ENCODE results near the gene SRGAP1. TPM values are rescaled to one million over a fixed set of nuclear protein-coding genes. Genes with fewer than 3 reads are reported as not detected.

Gene SRGAP1
- polyA plus RNA-seq, 1 donor (not counting 4 experiments of a cell fraction or from before 2014, with no cell fraction given) = 4.5 TPM

GRCh38 chr12:64097366-64098105, 253.0 kb downstream of the SRGAP1 start:
- H3K4me2 ChIP-seq (ENCODE audit: control insufficient read depth, extremely low read depth, insufficient read depth, low read depth, low read length) = no peak overlapping the region
- TF ChIP-seq, protein P1, sequence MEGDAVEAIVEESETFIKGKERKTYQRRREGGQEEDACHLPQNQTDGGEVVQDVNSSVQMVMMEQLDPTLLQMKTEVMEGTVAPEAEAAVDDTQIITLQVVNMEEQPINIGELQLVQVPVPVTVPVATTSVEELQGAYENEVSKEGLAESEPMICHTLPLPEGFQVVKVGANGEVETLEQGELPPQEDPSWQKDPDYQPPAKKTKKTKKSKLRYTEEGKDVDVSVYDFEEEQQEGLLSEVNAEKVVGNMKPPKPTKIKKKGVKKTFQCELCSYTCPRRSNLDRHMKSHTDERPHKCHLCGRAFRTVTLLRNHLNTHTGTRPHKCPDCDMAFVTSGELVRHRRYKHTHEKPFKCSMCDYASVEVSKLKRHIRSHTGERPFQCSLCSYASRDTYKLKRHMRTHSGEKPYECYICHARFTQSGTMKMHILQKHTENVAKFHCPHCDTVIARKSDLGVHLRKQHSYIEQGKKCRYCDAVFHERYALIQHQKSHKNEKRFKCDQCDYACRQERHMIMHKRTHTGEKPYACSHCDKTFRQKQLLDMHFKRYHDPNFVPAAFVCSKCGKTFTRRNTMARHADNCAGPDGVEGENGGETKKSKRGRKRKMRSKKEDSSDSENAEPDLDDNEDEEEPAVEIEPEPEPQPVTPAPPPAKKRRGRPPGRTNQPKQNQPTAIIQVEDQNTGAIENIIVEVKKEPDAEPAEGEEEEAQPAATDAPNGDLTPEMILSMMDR (optimal IDR thresholded peaks at IDR 0.05 in 1 of 3, IDR thresholded peaks at IDR 0.05 in 1 of 3, conservative IDR thresholded peaks at IDR 0.05 in 1 of 3; ENCODE audit: extremely low read depth in 1 of 3, insufficient read depth in 2 of 3, low read length in 3 of 3) = no peak
- no peak for TF ChIP-seq EZH2 (IDR thresholded peaks at IDR 0.05; ENCODE audit: low read length)
- H3K79me2 ChIP-seq (ENCODE audit: control insufficient read depth, insufficient read depth, low read length) = no peaks in the 10 kb centered on the region
- H3K4me1 ChIP-seq (ENCODE audit: control insufficient read depth, extremely low read depth, insufficient read depth, low read length) = peaks cover 13% of the 10 kb centered on the region
- H4K20me1 ChIP-seq (ENCODE audit: control insufficient read depth, extremely low read depth, insufficient read depth, low read length) = no peaks in the 10 kb centered on the region
- no peak overlapping the region for H3K9ac ChIP-seq (ENCODE audit: control insufficient read depth, extremely low read depth, insufficient read depth, low read length)
- dilution Hi-C loops (cut with MboI; ENCODE audit: extremely low pct_ligation_motif_present, low sequenced_read_pairs) = no loop called here
- FAIRE-seq (no peak), DNase-seq (ENCODE audit: low read depth, low spot score) (no peak)
- H3K9me1 ChIP-seq (ENCODE audit: control insufficient read depth, extremely low read depth, insufficient read depth, low read length) = no peaks in the 10 kb centered on the region
- no peak overlapping the region for H3K27ac ChIP-seq (ENCODE audit: control insufficient read depth, insufficient read depth, low read length)
- no peak overlapping the region for H3K4me3 ChIP-seq (ENCODE audit: control insufficient read depth in 2 of 3, extremely low read depth in 1 of 3, insufficient read depth in 2 of 3, low read depth in 1 of 3, low read length in 3 of 3)
- H3K9me3 ChIP-seq (ENCODE audit: control insufficient read depth, low read depth, low read length) = no peaks in the 10 kb centered on the region
- H3K36me3 ChIP-seq (ENCODE audit: control insufficient read depth in 2 of 2, extremely low read depth in 1 of 2, insufficient read depth in 2 of 2, low read length in 2 of 2) = peaks cover 3 to 19% of the 10 kb centered on the region in 2 experiments
- no peak overlapping the region for H2AFZ ChIP-seq (ENCODE audit: control insufficient read depth, low read length)
- H3K27me3 ChIP-seq (ENCODE audit: control insufficient read depth, extremely low read depth, insufficient read depth, low read length) = no peaks in the 10 kb centered on the region

DNA sequence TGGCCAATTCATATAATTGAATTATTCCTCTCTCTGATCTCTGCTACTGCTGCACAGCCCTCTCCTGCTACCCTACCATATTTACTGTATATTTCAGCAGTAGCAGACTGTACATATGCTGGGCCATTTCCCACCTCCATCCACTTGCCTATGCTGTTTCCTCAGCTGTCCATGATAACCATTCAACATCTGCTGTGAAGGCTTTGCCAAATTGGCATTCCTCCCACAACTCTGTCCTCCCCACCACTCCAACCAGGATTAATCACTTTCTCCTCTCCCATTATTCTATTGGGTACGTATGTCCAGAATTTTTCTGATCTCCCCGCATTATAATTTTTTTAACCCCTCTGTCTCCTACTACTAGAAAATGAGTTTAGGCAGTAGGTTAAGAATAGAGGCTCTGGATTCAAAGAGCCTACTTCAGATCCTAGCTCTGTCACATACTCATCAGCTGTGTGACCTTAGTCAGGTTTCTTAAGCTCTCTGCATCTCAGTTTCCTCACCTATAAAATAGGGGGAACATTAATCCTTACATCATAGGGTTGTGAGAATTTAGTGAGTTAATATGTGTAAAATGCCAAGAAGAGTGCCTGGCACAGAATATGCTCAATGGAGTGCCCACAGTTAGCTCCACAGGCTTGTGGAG, 254.3 kb downstream of the SRGAP1 start:
- Histone ChIP-seq H3K9ac (ENCODE audit: control insufficient read depth, extremely low read depth, insufficient read depth, low read length) (no peak overlapping the region), H3K36me3 (ENCODE audit: control insufficient read depth in 2 of 2, extremely low read depth in 1 of 2, insufficient read depth in 2 of 2, low read length in 2 of 2) (peaks cover 3 to 19% of the 10 kb centered on the region in 2 experiments), H3K4me1 (ENCODE audit: control insufficient read depth, extremely low read depth, insufficient read depth, low read length) (peaks cover 19% of the 10 kb centered on the region), H3K27ac (ENCODE audit: control insufficient read depth, insufficient read depth, low read length) (no peak overlapping the region), H3K4me3 (ENCODE audit: control insufficient read depth in 2 of 3, extremely low read depth in 1 of 3, insufficient read depth in 2 of 3, low read depth in 1 of 3, low read length in 3 of 3) (no peak overlapping the region), H4K20me1 (ENCODE audit: control insufficient read depth, extremely low read depth, insufficient read depth, low read length) (no peaks in the 10 kb centered on the region), H3K4me2 (ENCODE audit: control insufficient read depth, extremely low read depth, insufficient read depth, low read depth, low read length) (no peak overlapping the region), H2AFZ (ENCODE audit: control insufficient read depth, low read length) (no peak overlapping the region), H3K79me2 (ENCODE audit: control insufficient read depth, insufficient read depth, low read length) (no peaks in the 10 kb centered on the region), H3K9me1 (ENCODE audit: control insufficient read depth, extremely low read depth, insufficient read depth, low read length) (no peaks in the 10 kb centered on the region), H3K27me3 (ENCODE audit: control insufficient read depth, extremely low read depth, insufficient read depth, low read length) (no peaks in the 10 kb centered on the region), H3K9me3 (ENCODE audit: control insufficient read depth, low read depth, low read length) (no peaks in the 10 kb centered on the region)
- DNase-seq (ENCODE audit: low read depth, low spot score) = no peak
- dilution Hi-C loops (cut with MboI; ENCODE audit: extremely low pct_ligation_motif_present, low sequenced_read_pairs) = no loop called here
- TF ChIP-seq, protein P1 (optimal IDR thresholded peaks at IDR 0.05 in 1 of 3, IDR thresholded peaks at IDR 0.05 in 1 of 3, conservative IDR thresholded peaks at IDR 0.05 in 1 of 3; ENCODE audit: extremely low read depth in 1 of 3, insufficient read depth in 2 of 3, low read length in 3 of 3) = no peak
- TF ChIP-seq EZH2 (IDR thresholded peaks at IDR 0.05; ENCODE audit: low read length) = no peak
- no peak for FAIRE-seq
